ENCODE data around the gene ACOX2.
A peak's percentile ranks its signal among the peaks of the same experiment; 100 is the strongest.
"Not testable (repeated sequence)": the region's sequence is repeated elsewhere in the genome, so short reads cannot be mapped to it uniquely, and the experiment has no call there.

Gene ACOX2

GRCh38 chr3:58539626-58540025 lies 2.6 kb upstream of the ACOX2 start:
- H3K27ac ChIP-seq, result no peak overlapping the region
- no peak overlapping the region for H3K4me3 ChIP-seq

DNA sequence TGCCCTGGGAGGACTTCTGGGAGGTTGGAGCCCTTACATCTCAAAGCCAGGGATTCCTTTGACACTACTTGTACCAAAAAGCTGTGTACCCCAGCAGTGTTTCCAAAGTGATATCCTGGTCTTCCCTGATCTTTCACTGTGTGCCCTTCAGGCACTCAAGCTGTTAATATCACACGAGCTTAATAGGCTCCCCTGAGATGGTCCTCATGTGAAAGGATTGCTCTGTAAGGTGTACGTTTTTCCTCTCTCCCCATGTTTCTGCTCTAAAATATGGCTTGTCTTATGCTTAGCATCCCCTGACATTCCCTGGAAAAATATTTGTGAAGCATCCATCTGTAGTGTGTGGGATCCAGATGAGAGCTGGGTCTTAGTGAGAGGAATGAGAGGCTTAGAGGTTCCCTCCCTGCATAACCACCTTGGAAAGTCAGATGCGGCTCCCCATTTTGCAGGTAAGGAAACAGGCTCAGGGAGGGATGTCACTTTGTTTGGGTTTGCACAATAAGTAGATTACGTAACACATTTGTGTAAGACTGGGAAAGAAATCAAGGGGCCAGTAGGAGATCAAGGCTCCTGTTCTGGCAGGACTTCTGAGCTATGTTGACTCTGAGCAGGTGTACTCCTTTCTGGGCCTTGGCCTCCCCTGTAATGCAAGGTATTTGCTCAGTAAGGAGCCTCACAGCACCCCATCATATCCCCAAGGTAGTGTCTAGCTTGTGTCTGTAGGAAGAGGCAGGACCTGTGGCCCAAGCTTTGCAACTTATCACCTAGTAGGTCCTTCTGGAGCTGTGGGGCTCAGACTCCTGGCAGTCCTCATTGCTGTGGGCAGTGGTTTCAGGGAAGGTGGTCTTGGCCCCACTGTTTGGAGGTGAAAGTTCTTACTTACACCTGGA lies 667 bp upstream of the ACOX2 start:
- Histone ChIP-seq H3K27ac (peak overlapping the region in 16 of 21 experiments; percentile 10 to 82 (median 58)), H3K4me3 (no peak overlapping the region)

GRCh38 chr3:58535531-58536500 lies 1.2 kb downstream of the ACOX2 start:
- no peak overlapping the region for H3K4me3 ChIP-seq
- peak overlapping the region in 11 of 21 experiments; percentile 10 to 82 (median 70) for H3K27ac ChIP-seq

- no peak overlapping the region for H3K27ac ChIP-seq
- H3K4me3 ChIP-seq, result no peak overlapping the region
Measured at GRCh38 chr3:58534592-58535494, 2.1 kb downstream of the ACOX2 start.

GRCh38 chr3:58532794-58533220 lies 4.2 kb downstream of the ACOX2 start:
- Histone ChIP-seq H3K27ac (no peak overlapping the region), H3K4me3 (no peak overlapping the region)

DNA sequence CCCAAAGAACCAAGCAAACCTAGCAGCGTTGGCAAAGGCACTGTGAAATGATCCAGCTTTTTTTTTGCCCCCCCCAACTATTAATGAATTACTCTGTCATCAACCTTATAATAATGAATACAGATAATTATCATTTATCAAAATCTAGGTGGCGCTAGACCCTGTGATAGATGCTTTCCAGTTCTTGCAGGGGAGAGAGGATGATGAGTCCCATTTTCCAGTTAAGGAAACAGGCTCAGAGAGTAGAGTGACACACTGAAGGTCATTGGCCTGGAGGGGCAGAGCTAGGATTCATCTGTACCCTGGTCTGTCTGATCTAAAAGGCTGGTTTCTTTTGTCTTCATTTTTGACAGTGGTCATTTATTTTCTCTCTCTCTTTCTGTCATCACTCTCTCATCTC lies 5.0 kb downstream of the ACOX2 start:
- H3K4me3 ChIP-seq, result no peak overlapping the region
- no peak overlapping the region for H3K27ac ChIP-seq

GRCh38 chr3:58531555-58531954 lies 5.4 kb downstream of the ACOX2 start:
- no peak overlapping the region for H3K27ac ChIP-seq
- H3K4me3 ChIP-seq, result no peak overlapping the region

- no peak overlapping the region for H3K4me3 ChIP-seq
Measured at GRCh38 chr3:58530354-58530865, 6.6 kb downstream of the ACOX2 start.

DNA sequence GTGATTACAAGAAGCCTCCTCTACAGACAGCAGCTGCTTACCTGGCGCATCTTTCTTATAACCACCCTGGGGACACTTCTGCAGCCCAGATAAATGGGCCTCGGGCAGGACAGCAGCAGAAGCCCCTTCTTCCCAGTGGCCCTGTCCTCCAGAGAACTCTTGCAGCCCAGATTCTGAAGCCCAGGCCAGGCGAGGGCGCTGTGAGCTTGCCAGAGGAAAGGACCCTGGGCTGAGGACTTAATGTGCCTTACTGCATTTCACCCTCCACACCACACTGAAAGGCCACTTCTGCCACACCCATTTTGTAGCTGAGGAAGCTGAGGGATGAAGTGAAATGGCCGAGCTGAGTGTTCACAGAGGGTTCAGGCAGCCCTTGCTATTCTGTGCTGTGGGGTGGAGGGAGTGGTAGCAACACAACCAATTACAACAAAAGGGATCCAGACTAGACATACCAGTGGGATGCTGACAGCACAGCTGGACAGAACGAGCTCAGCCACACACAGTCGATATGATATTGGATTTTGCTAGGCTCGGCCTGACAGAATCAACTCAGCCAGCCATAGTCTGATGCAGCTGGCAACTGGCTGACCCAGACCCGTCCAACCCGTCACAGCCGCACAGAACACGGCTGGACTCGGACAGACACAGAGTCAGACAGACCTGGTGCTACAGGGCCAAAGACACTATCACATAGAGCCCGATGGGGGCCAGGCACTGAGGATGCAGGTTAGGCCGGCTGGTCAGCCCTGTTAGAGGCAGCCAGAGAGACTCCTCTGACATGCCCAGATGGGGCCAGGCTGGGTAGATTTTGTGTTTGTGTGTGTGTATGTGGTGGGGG lies 7.3 kb downstream of the ACOX2 start:
- H3K4me3 ChIP-seq, result no peak overlapping the region

More at GRCh38 chr3:58530354-58530865, 6.6 kb downstream of the ACOX2 start:
- H3K27ac ChIP-seq, result no peak overlapping the region

DNA sequence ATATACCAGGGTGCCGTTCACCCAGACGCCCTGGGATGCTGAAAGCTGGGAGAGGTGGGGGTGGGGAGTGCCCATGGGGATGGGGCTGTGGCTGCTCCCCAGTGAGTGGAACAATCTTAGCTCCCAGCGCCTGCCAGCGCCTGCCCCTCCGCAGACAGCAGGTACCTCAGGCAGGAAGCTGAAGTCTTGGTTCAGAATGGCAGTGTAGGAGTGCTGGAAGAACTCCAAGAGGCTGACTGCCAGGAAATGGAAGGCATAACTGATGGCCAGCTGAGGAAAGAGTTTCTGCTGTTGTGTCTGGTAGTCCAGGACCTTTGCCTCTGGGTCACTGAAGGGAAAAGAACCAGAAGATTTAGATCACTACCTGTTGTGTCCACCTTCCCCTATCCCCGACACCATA lies 8.4 kb downstream of the ACOX2 start:
- no peak overlapping the region for H3K27ac ChIP-seq
- no peak overlapping the region for H3K4me3 ChIP-seq

More for the DNA sequence above, 7.3 kb downstream of the ACOX2 start:
- no peak overlapping the region for H3K27ac ChIP-seq

DNA sequence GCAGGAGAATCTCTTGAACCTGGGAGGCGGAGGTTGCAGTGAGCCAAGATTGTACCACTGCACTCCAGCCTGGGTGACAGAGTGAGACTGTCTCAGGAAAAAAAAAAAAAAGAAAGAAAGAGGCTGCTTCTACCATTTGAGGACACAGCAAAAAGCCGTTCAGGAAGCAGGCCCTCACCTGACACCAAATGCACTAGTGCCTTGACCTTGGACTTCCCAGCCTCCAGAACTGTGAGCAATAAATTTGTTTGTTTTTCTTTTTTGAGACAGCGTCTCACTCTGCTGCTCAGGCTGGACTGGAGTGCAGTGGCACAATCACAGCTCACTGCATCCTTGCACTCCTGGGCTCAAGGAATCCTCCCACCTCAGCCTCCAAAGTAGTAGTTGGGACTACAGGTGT lies 9.6 kb downstream of the ACOX2 start:
- not testable (repeated sequence) for H3K4me3 ChIP-seq, H3K27ac ChIP-seq

- no peak overlapping the region for H3K27ac ChIP-seq
Measured at GRCh38 chr3:58526515-58526957, 10.5 kb downstream of the ACOX2 start.

DNA sequence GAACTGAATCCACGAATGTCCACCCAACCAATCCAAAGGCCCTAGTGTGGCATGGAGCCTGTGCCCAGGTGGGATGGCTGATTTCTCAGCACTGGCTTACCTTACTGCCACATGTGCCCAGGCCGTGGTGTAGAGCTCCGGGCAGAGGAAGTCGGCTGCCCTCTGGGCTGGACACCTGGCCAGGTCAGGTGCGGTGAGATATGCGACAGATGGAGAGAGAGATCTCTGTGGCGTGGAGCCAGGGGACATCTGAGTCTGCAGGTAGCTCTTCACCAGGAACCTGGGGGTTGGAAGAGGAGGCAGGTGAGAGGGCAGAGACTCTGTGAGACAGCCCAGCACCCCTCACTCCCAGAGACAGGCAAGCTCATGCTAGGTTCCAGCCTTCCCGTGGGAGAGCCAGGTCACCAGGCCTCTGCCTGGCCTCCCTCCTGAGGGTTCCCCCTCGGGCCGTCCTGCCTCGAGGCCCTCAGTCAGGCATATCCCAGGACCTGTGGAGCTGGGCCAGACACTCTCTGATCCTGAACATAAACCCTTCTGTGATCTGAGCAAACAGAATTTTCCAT lies 12.6 kb downstream of the ACOX2 start:
- Histone ChIP-seq H3K27ac (no peak overlapping the region), H3K4me3 (no peak overlapping the region)

More at GRCh38 chr3:58526515-58526957, 10.5 kb downstream of the ACOX2 start:
- H3K4me3 ChIP-seq, result no peak overlapping the region

- H3K27ac ChIP-seq, result no peak overlapping the region
Measured at GRCh38 chr3:58522759-58523425, 14.1 kb downstream of the ACOX2 start.

GRCh38 chr3:58521917-58522631 lies 14.9 kb downstream of the ACOX2 start:
- Histone ChIP-seq H3K27ac (no peak overlapping the region), H3K4me3 (no peak overlapping the region)

More at GRCh38 chr3:58522759-58523425, 14.1 kb downstream of the ACOX2 start:
- H3K4me3 ChIP-seq, result no peak overlapping the region

DNA sequence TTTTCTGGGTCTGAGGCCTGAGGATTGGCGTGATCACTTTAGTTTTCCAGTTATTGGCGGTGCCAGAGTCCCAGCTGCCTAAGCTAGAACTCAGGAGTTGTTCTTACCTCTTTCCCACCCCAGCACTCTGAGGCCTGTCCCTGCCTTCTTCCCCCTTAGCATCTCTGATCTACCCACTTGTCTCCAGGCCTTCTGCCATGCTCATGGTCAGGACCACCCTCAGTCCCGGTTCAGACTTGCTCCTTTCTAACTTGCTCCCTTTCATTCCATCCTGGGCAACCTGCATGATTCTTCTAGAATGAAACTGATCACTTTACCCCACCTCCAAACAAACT lies 15.7 kb downstream of the ACOX2 start:
- H3K4me3 ChIP-seq, result no peak overlapping the region
- no peak overlapping the region for H3K27ac ChIP-seq

Data from skin epidermis (tissue), 12 donors.